Activated T-cell treated with anti-CD3 and anti-CD28 coated beads, Interleukin-2, amount 50 U/mL, for 24 hours (primary cell): ENCODE measurements around the gene ADGRA1.
A peak's percentile ranks its signal among the peaks of the same experiment; 100 is the strongest.

Experiments
- DNase-seq: peaks from one replicate; pipeline ENCODE4 v3.0.0-alpha.2; 2020
- H3K27ac Mint-ChIP-seq: 2 replicates; pipeline ENCODE4 v1.8.0; 2020; ENCODE audit warnings: mild to moderate bottlenecking, mixed read lengths
- H3K27me3 Mint-ChIP-seq: 2 replicates; pipeline ENCODE4 v1.8.0; 2020; ENCODE audit warnings: mixed read lengths
- H3K36me3 Mint-ChIP-seq: 2 replicates; pipeline ENCODE4 v1.8.0; 2020; ENCODE audit warnings: low read depth, mixed read lengths
- H3K4me1 Mint-ChIP-seq: 2 replicates; pipeline ENCODE4 v1.8.0; 2020; ENCODE audit warnings: low read depth, mixed read lengths
- H3K4me3 Mint-ChIP-seq: 2 replicates; pipeline ENCODE4 v1.8.0; 2020; ENCODE audit warnings: mild to moderate bottlenecking, moderate library complexity, mixed read lengths
- H3K9me3 Mint-ChIP-seq: 2 replicates; pipeline ENCODE4 v1.8.0; 2020; ENCODE audit warnings: mixed read lengths

The ADGRA1 gene

GRCh38 chr10:133114251-133114650 lies 26.5 kb downstream of the ADGRA1 start:
- Mint-ChIP-seq H3K9me3 (peaks cover 11% of the 10 kb centered on the region), H3K36me3 (no peaks in the 10 kb centered on the region), H3K27ac (no peak overlapping the region), H3K27me3 (no peaks in the 10 kb centered on the region), H3K4me3 (no peak overlapping the region), H3K4me1 (no peaks in the 10 kb centered on the region)
- DNase-seq = no peak

DNA sequence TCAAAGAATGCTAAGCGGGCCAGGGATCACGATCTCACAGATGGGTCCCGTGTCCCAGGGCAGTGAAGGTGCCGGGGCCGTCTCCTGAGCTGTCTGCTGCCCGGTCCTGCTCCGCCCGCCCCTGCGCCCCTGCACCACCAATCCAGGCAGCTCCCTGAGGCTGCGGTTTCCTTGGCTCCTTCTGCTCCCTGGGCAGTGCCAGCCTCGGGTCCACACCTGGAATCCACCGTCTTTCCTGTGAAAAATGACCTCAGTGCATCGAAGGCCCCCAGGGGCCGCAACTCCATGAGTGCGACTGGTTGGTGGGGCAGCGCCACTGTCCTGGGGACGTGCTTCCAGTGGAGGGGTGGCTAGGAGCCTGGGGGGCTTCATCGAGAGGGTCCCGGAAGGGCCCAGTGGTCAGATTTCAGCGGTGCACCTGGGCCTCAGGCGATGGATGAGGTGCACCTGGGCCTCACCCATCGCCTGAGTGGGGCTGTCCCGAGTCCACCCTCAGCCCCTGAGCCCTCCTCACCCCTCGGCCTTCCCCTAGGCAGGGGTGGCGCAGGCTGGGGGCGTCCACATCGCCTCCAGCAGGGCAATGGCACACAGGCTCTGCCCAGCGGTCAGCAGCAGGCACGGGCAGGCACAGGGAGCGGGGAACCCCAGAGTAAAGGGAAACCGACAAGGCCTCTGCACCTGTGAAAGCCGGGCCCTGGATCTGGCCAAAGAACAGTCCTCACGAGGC lies 27.2 kb downstream of the ADGRA1 start:
- Mint-ChIP-seq H3K27ac (no peak overlapping the region), H3K4me1 (no peaks in the 10 kb centered on the region), H3K9me3 (peaks cover 8% of the 10 kb centered on the region), H3K36me3 (no peaks in the 10 kb centered on the region), H3K4me3 (no peak overlapping the region), H3K27me3 (no peaks in the 10 kb centered on the region)
- DNase-seq = no peak

DNA sequence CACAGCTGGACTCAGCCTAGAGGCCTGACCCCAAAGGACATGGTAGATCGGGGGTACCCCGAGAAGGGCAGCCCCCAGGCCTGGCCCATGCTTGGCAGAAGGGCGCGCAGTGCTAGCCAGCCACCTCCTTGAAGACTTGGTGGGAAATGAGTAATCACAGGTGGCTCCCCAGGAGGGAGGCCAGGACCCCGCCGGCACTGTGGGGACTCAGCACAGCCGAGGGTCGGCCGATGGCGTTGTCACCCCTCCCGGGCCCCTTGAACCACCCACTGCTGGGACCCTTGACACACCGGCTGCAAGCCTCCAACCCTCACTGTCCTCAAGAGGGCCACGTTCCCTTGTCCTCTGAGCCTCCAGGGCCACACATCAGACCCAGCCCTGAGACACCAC lies 27.7 kb downstream of the ADGRA1 start:
- Mint-ChIP-seq H3K27ac (no peak overlapping the region), H3K36me3 (no peaks in the 10 kb centered on the region), H3K27me3 (no peaks in the 10 kb centered on the region), H3K9me3 (peaks cover 8% of the 10 kb centered on the region), H3K4me3 (no peak overlapping the region), H3K4me1 (no peaks in the 10 kb centered on the region)
- no peak for DNase-seq

GRCh38 chr10:133115976-133116375 lies 28.3 kb downstream of the ADGRA1 start:
- no peak overlapping the region for H3K4me3 Mint-ChIP-seq

GRCh38 chr10:133116455-133116854 lies 28.7 kb downstream of the ADGRA1 start:
- Mint-ChIP-seq H3K36me3 (no peaks in the 10 kb centered on the region), H3K4me1 (no peaks in the 10 kb centered on the region), H3K4me3 (no peak overlapping the region), H3K9me3 (peaks cover 8% of the 10 kb centered on the region), H3K27ac (no peak overlapping the region), H3K27me3 (no peaks in the 10 kb centered on the region)
- no peak for DNase-seq

More at GRCh38 chr10:133115976-133116375, 28.3 kb downstream of the ADGRA1 start:
- no peaks in the 10 kb centered on the region for H3K36me3 Mint-ChIP-seq
- H3K9me3 Mint-ChIP-seq = peaks cover 8% of the 10 kb centered on the region
- H3K4me1 Mint-ChIP-seq = no peaks in the 10 kb centered on the region
- no peak overlapping the region for H3K27ac Mint-ChIP-seq
- H3K27me3 Mint-ChIP-seq = no peaks in the 10 kb centered on the region
- DNase-seq = no peak

DNA sequence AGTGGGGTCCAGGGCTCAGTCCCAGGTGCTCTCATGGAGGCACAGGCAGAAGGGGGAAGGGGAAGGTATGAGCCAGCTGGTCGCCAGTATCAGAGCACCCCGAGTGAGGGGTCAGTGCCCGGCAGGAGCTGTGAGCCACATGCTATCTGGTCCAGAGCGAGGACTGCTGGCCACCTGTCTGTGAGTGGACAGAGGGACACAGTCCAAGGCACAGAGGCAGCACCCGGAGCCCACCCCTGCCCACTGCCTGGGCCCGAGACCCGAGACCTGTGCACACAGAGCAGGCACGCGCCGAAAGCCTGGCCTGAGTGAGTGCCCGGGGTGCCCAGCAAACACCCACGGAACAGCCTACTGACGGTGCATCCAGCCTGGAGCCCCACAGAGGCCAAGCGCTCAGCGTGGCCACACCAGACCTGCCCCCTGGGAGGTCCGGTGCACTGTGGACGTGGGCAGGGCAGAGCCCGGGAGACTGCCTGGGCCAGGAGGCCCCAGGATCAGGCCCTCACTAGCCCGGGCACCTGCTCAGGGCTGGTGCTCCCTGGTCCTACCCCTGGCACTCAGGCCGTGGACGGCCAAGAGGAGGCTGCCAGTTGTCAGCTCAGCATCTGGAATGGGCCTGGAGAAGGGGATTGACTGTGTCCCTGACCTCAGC lies 29.4 kb downstream of the ADGRA1 start:
- H3K9me3 Mint-ChIP-seq = peaks cover 8% of the 10 kb centered on the region
- H3K4me3 Mint-ChIP-seq = no peak overlapping the region
- H3K27ac Mint-ChIP-seq = no peak overlapping the region

GRCh38 chr10:133117688-133118071 lies 30.0 kb downstream of the ADGRA1 start:
- no peak overlapping the region for H3K27ac Mint-ChIP-seq
- H3K9me3 Mint-ChIP-seq = peaks cover 8% of the 10 kb centered on the region
- H3K27me3 Mint-ChIP-seq = no peaks in the 10 kb centered on the region
- DNase-seq = no peak
- H3K4me3 Mint-ChIP-seq = no peak overlapping the region
- H3K36me3 Mint-ChIP-seq = no peaks in the 10 kb centered on the region
- H3K4me1 Mint-ChIP-seq = no peaks in the 10 kb centered on the region

More for the DNA sequence above, 29.4 kb downstream of the ADGRA1 start:
- DNase-seq = no peak
- H3K4me1 Mint-ChIP-seq = no peaks in the 10 kb centered on the region
- H3K36me3 Mint-ChIP-seq = no peaks in the 10 kb centered on the region
- H3K27me3 Mint-ChIP-seq = no peaks in the 10 kb centered on the region

GRCh38 chr10:133121479-133121878 lies 33.8 kb downstream of the ADGRA1 start:
- H3K27ac Mint-ChIP-seq = no peak overlapping the region
- no peak overlapping the region for H3K4me3 Mint-ChIP-seq
- H3K9me3 Mint-ChIP-seq = peaks cover 8% of the 10 kb centered on the region
- H3K27me3 Mint-ChIP-seq = peaks cover 12% of the 10 kb centered on the region
- H3K36me3 Mint-ChIP-seq = no peaks in the 10 kb centered on the region
- DNase-seq = no peak
- H3K4me1 Mint-ChIP-seq = no peaks in the 10 kb centered on the region

- H3K4me1 Mint-ChIP-seq = no peaks in the 10 kb centered on the region
- DNase-seq = no peak
- H3K27me3 Mint-ChIP-seq = peaks cover 12% of the 10 kb centered on the region
- H3K4me3 Mint-ChIP-seq = no peak overlapping the region
- peaks cover 8% of the 10 kb centered on the region for H3K9me3 Mint-ChIP-seq
- H3K36me3 Mint-ChIP-seq = no peaks in the 10 kb centered on the region
- no peak overlapping the region for H3K27ac Mint-ChIP-seq
Measured at GRCh38 chr10:133122171-133122935, 34.6 kb downstream of the ADGRA1 start.

DNA sequence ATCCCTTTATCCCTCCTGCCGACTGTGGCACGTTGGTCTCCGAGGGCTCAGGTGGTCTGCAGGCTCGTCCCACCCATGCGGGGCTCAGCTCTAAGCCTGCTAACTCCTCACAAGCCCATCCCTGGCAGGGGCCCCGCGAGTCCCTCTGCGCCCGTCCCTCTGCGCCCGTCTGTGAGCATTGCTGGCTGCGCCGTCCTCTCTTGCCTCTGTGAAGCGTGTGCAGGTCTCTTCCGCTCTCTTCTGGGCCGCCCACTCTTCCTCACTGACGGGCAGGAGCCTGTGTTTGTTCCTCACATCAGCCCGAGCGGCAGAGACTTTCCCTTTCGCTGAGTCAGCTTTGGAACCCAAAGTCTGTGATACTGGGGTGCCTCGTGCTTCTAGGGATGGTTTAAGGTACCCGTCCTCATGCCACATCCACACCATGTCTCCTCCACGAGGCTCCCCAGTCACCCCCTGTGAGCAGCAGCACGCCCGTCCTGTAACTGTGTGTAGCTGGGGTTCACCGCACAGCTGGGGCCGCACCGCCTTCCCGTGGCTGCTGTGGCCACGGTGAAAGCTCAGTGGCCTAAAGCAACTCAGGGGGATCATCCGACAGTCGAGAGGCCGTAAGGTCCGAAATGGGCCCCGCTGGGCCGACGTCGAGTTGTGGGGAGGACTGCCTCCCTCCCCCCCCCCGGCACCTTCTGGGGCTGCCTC lies 35.5 kb downstream of the ADGRA1 start:
- Mint-ChIP-seq H3K36me3 (no peaks in the 10 kb centered on the region), H3K4me1 (no peaks in the 10 kb centered on the region), H3K27me3 (peaks cover 12% of the 10 kb centered on the region), H3K27ac (no peak overlapping the region), H3K9me3 (peaks cover 5% of the 10 kb centered on the region), H3K4me3 (no peak overlapping the region)
- DNase-seq = no peak

DNA sequence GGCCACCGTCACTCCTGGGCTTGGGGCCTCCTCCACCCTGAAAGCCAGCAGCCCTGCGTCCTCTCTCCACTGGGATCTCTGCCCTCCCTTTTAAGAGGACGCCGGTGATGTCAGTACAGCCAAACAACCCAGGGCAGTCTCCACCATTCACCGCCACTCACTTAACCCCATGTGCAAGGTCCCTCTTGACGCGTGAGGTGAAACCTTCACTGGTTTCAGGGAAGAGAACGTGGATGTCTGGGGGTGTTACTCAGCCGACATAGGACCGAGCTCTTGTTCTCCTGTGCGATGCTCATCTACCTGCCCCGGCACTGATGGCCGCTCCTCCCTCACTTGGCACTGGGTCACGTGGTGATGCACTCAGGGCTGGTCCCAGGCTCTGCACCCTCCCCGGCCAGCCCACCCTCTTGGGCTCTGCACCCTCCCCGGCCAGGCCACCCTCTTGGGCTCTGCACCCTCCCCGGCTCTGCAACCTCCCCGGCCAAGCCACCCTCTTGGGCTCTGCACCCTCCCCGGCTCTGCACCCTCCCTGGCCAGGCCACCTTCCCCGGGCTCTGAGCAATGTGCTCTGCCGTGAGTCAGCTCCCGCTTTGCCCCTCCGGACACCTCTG lies 36.1 kb downstream of the ADGRA1 start:
- H3K27me3 Mint-ChIP-seq = peaks cover 12% of the 10 kb centered on the region
- DNase-seq = no peak
- no peak overlapping the region for H3K4me3 Mint-ChIP-seq
- H3K9me3 Mint-ChIP-seq = peaks cover 1% of the 10 kb centered on the region
- H3K36me3 Mint-ChIP-seq = no peaks in the 10 kb centered on the region
- no peak overlapping the region for H3K27ac Mint-ChIP-seq
- no peaks in the 10 kb centered on the region for H3K4me1 Mint-ChIP-seq

GRCh38 chr10:133124357-133125211 lies 36.9 kb downstream of the ADGRA1 start:
- Mint-ChIP-seq H3K27me3 (peaks cover 12% of the 10 kb centered on the region), H3K9me3 (no peaks in the 10 kb centered on the region), H3K4me3 (no peak overlapping the region), H3K4me1 (no peaks in the 10 kb centered on the region), H3K27ac (no peak overlapping the region), H3K36me3 (no peaks in the 10 kb centered on the region)
- DNase-seq = peak; percentile 47

- Mint-ChIP-seq H3K27me3 (peaks cover 12% of the 10 kb centered on the region), H3K27ac (no peak overlapping the region), H3K9me3 (no peaks in the 10 kb centered on the region), H3K36me3 (no peaks in the 10 kb centered on the region), H3K4me1 (no peaks in the 10 kb centered on the region), H3K4me3 (no peak overlapping the region)
- peak; percentile 12 for DNase-seq
Measured at GRCh38 chr10:133125901-133126300, 38.2 kb downstream of the ADGRA1 start.
